ENCODE data around the gene CHN1.

GRCh38 chr2:175026385-175026784 is 21.2 kb upstream of the CHN1 start:
- TF ChIP-seq, protein P1, sequence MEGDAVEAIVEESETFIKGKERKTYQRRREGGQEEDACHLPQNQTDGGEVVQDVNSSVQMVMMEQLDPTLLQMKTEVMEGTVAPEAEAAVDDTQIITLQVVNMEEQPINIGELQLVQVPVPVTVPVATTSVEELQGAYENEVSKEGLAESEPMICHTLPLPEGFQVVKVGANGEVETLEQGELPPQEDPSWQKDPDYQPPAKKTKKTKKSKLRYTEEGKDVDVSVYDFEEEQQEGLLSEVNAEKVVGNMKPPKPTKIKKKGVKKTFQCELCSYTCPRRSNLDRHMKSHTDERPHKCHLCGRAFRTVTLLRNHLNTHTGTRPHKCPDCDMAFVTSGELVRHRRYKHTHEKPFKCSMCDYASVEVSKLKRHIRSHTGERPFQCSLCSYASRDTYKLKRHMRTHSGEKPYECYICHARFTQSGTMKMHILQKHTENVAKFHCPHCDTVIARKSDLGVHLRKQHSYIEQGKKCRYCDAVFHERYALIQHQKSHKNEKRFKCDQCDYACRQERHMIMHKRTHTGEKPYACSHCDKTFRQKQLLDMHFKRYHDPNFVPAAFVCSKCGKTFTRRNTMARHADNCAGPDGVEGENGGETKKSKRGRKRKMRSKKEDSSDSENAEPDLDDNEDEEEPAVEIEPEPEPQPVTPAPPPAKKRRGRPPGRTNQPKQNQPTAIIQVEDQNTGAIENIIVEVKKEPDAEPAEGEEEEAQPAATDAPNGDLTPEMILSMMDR (IDR thresholded peaks at IDR 0.05): no peak
- no peak for TF ChIP-seq POLR2A (IDR thresholded peaks at IDR 0.05)
